ENCODE measurements around the gene BLACAT1. TPM values are rescaled to one million over a fixed set of nuclear protein-coding genes. Genes with fewer than 3 reads are reported as not detected.
"Not testable (repeated sequence)": the region's sequence is repeated elsewhere in the genome, so short reads cannot be mapped to it uniquely, and the experiment has no call there.

The BLACAT1 gene
- total and polyA plus RNA-seq, 5 donors = 0.07 to 0.09 TPM; not detected in 3

DNA sequence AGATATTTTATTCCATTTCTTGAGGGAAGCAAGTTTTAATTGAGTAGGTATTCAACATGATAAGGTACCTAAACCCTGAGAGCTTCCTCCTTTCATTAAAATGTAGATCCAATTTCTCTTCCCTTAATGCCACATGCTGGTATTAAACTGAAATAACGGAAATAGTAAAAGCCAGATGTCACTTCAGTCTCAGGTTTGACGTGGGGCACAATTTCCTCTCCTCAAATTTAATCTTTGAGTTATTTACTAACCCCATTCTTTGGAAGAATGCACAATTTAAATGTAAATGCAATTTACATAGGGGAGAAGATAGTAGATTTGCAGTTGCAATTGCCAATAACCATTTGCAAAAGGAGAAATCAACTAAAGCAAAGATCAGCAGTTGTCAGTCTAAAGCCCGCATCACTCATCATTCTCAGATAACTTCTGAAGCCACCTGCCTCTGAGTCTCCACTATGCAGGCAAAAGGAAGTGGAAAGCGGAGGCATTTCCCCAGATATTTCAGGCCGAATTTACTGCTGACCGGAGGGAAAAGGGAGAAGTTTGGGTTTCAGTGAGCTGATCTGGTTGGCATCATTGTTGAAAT is 31.9 kb downstream of the BLACAT1 start:
- H3K4me3 ChIP-seq (ENCODE audit: low read length) = no peak overlapping the region
- ATAC-seq = no peak
- intact Hi-C loops (cut with DNase I) = no loop called here
- no peaks in the 10 kb centered on the region for H3K9me3 ChIP-seq (ENCODE audit: control insufficient read depth, low read length)
- 75% methylated on average over 6 of the region's 6 CpGs for WGBS
- no peak for DNase-seq
- no peaks in the 10 kb centered on the region for H3K27me3 ChIP-seq (ENCODE audit: control insufficient read depth, insufficient read depth)
- H3K27ac ChIP-seq (ENCODE audit: low read length) = no peak overlapping the region
- no peaks in the 10 kb centered on the region for H3K4me1 ChIP-seq (ENCODE audit: control insufficient read depth, insufficient read depth, low read length)

DNA sequence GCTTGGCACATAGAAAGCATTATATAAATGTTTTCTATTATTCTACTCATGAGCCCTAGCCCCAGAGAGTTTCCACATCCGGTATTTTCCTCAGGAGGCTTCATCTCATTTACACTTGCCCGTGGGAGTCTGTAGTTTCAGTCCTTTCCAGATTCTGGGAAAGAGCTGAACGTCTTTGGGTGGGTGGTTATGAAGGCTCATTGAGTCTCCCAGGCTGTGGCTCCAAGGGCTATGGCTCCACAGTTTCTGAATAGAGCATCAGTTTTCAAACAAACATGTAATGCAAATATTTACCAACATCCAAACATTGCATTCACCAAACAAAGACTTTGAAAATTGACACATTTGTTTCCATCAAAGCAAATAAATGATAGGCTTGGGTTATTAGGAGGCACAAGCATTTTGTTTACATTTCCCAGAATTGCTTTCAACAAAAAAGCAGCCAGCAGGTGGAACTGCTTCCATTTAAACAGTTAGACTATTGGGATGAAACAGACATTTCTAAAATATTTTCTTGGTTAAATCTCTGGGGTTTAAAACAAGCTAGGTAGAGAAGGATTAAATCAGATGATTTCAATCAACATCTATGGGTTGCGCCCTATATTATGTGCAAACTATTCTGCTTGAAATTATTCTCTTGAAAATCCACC is 32.7 kb downstream of the BLACAT1 start:
- Histone ChIP-seq H3K27me3 (ENCODE audit: control insufficient read depth, insufficient read depth) (no peaks in the 10 kb centered on the region), H3K4me3 (ENCODE audit: low read length) (no peak overlapping the region), H3K4me1 (ENCODE audit: control insufficient read depth, insufficient read depth, low read length) (no peaks in the 10 kb centered on the region), H3K27ac (ENCODE audit: low read length) (no peak overlapping the region), H3K9me3 (ENCODE audit: control insufficient read depth, low read length) (no peaks in the 10 kb centered on the region)
- DNase-seq (no peak), ATAC-seq (no peak)
- intact Hi-C loops (cut with DNase I) = no loop called here
- WGBS = 58% methylated on average over 4 of the region's 4 CpGs

DNA sequence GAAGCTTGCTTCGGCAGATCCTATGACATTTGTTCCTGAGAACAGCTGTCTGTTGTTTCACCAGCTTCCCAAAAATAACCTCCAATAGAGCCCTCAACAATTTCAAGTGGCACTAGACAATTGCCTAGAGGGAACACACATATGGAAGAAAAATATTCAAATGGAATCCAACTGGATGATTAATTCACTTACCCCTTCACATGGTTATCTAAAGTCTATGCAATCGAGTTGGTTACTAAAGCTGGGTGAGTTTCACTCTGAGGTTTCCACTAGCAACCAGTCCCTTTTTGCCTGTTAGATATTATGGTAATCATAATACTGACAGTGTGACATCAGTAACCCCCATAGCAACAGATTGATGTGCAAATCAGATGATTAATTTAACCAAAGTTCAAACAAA is 34.0 kb downstream of the BLACAT1 start, which contains the start of gene LEMD1:
LEMD1 (minus strand) TSS at position 259 of the 400 bp plus-strand sequence. CDS start 1,520 bp downstream, outside the sequence.
- intact Hi-C loops (cut with DNase I) = no loop called here
- 39% methylated on average over 2 of the region's 2 CpGs for WGBS
- ATAC-seq = peak; percentile 55 to 58

DNA sequence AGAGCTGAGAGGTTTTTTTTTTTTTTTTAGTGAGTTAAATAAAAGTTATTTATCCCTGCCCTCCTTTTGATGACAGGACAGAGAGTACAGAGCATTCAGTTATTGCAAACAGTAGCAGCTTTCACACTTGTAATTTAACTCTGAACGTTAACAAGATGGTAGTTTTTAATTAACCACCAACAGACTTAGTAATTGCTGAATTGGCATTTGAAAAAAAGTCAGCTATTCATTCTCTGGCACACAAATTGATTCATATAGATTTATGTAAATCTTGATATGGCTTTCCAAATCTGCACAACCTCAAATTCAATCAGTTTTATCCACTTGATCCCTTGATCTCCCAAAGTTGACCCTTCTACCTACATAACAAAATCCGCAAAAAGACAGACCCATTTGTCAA is 34.9 kb downstream of the BLACAT1 start:
- WGBS = 67% methylated on average over 2 of the region's 2 CpGs
- Histone ChIP-seq H3K27ac (ENCODE audit: low read length) (no peak overlapping the region), H3K4me1 (ENCODE audit: control insufficient read depth, insufficient read depth, low read length) (no peaks in the 10 kb centered on the region), H3K4me3 (ENCODE audit: low read length) (no peak overlapping the region), H3K27me3 (ENCODE audit: control insufficient read depth, insufficient read depth) (no peaks in the 10 kb centered on the region), H3K9me3 (ENCODE audit: control insufficient read depth, low read length) (no peaks in the 10 kb centered on the region)
- intact Hi-C loops (cut with DNase I) = no loop called here
- ATAC-seq (no peak), DNase-seq (no peak)

More for the DNA sequence above, 34.0 kb downstream of the BLACAT1 start, which contains the start of gene LEMD1:
- Histone ChIP-seq H3K4me3 (ENCODE audit: low read length) (no peak within 1 kb of the TSS), H3K27me3 (ENCODE audit: control insufficient read depth, insufficient read depth) (no peaks in the 10 kb centered on the region), H3K9me3 (ENCODE audit: control insufficient read depth, low read length) (no peaks in the 10 kb centered on the region), H3K4me1 (ENCODE audit: control insufficient read depth, insufficient read depth, low read length) (no peaks in the 10 kb centered on the region), H3K27ac (ENCODE audit: low read length) (peak within 1 kb of the TSS; percentile 52)
- no peak for DNase-seq

DNA sequence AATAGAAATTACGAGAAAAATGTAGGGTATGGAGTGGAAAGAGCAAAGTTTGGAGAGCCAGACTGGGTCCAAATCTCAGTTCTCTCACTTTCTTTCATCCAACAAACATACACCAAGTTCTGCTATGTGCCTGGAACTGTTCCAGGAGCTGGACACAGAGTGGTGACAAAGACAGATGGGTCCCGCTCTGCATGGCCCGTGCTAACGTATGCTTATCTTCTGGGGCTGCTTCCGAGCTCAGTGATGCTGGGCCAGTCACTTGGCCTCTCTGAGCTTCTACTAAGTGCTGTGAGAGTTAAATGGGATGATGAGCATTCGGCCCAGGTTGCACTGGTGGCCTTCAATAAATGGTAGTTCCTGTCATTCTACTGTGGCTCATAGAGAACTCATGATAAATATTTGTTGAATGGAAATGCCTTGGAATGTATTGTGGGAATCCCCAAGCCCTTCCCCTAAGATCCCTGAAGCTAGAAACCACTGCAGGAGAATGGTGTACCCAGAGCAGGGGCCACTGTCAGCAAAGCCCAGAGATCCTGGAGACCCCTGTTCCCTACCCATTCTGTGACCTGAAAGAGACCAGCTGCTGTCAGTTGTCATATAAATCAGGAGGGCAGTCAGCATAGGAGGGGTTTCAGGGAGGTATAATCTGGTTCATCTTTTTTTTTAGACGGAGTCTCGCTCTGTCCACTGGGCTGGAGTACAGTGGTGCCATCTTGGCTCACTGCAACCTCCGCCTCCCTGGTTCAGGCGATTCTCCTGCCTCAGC is 37.8 kb downstream of the BLACAT1 start:
- H3K27me3 ChIP-seq (ENCODE audit: control insufficient read depth, insufficient read depth) = no peaks in the 10 kb centered on the region
- intact Hi-C loops (cut with DNase I) = loop anchor here in 1 of 4 donors (10.0 kb wide), 1 partner anchor 63 kb away; the partner anchor contains the start of gene KLHDC8A
- no peaks in the 10 kb centered on the region for H3K9me3 ChIP-seq (ENCODE audit: control insufficient read depth, low read length)
- no peak overlapping the region for H3K27ac ChIP-seq (ENCODE audit: low read length)
- 62% methylated on average over 10 of the region's 10 CpGs for WGBS
- H3K4me3 ChIP-seq (ENCODE audit: low read length) = no peak overlapping the region
- peak in 1 of 2 donors; percentile 23 for ATAC-seq
- H3K4me1 ChIP-seq (ENCODE audit: control insufficient read depth, insufficient read depth, low read length) = no peaks in the 10 kb centered on the region
- DNase-seq = no peak

DNA sequence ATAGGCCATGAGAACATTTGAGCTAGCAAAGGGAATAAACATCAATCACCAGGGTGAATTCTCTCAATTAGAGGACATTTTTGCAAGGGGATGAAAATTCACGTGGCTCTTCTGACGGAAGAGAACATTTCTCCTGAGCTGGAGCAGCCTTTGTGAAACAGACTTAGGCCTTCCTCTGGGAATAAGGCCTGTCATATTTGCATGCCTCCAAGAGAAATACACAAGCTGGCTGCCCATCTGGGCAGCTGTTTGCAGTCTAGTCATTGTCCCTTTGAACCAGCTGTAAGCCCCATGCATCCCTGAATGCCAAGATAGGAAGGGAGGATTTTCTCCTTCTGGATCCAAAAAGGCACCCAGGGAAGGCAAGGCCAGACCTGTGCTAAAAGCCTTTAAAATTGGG is 39.5 kb downstream of the BLACAT1 start:
- no peaks in the 10 kb centered on the region for H3K4me1 ChIP-seq (ENCODE audit: control insufficient read depth, insufficient read depth, low read length)
- H3K27ac ChIP-seq (ENCODE audit: low read length) = no peak overlapping the region
- H3K27me3 ChIP-seq (ENCODE audit: control insufficient read depth, insufficient read depth) = no peaks in the 10 kb centered on the region
- ATAC-seq (peak; percentile 25 to 36), DNase-seq (no peak)
- no peak overlapping the region for H3K4me3 ChIP-seq (ENCODE audit: low read length)
- WGBS = 58% methylated on average over 2 of the region's 2 CpGs
- intact Hi-C loops (cut with DNase I) = loop anchor here in 1 of 4 donors (10.0 kb wide), 1 partner anchor 62 kb away; the partner anchor contains the start of gene KLHDC8A
- no peaks in the 10 kb centered on the region for H3K9me3 ChIP-seq (ENCODE audit: control insufficient read depth, low read length)

DNA sequence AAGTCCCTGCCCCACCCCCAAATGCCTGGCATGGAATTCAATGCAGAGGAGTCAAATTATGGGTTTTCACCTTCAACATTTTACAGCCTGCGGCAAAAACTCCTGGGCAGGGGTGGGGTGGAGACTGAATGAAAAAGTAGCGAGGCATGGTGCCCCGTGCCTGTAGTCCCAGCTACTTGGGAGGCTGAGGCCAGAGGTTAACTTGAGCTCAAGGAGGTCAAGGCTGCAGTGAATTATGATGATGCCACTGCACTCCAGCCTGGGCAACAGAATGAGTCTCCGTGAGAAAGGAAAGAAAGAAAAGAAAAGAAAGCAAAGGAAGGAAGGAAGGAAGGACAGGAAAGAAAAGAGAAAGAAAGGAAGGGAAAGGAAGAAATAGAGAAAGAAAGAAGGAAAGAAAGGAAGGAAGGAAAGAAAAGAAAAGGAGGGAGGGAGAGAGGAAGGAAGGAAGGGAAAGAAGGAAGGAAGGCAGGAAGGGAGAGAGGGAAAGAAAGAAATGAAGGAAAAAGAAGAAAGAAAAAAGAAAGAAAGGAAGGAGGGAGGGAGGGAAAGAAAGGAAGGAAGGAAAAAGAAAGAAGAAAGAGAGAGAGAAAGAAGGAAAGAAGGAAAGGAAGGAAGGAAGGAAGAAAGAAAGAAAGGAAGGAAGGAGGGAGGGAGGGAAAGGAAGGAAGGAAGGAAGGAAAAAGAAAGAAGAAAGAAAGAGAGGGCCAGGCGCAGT is 45.1 kb downstream of the BLACAT1 start:
- no peak for ATAC-seq
- Histone ChIP-seq H3K27me3 (ENCODE audit: control insufficient read depth, insufficient read depth) (no peaks in the 10 kb centered on the region), H3K4me1 (ENCODE audit: control insufficient read depth, insufficient read depth, low read length) (no peaks in the 10 kb centered on the region), H3K27ac (ENCODE audit: low read length) (no peak overlapping the region), H3K4me3 (ENCODE audit: low read length) (no peak overlapping the region), H3K9me3 (ENCODE audit: control insufficient read depth, low read length) (no peaks in the 10 kb centered on the region)
- WGBS = 78% methylated on average over 5 of the region's 5 CpGs
- intact Hi-C loops (cut with DNase I) = loop anchor here in 1 of 4 donors (10.0 kb wide), 1 partner anchor 56 kb away; the partner anchor contains the start of gene KLHDC8A
- DNase-seq = no peak

DNA sequence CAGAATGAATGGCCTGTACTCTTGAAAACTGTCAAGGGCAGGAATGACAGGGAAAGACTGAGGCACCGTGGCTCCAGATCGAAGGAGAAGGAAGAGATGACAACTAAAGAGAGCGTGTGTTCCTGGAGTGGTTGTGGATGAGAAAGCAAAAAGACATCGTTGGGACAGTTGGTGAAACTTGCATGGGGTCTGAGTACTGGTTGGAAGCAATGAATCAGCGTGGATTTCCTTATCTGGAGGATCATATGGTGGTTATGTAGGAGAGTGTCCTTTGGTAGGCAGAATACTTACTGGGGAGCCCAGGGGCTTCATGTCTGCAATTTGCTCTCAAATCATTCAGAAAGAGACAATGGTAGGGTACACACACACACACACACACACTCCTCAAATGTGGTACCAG is 47.9 kb downstream of the BLACAT1 start:
- no peak overlapping the region for H3K27ac ChIP-seq (ENCODE audit: low read length)
- ATAC-seq = no peak
- H3K4me1 ChIP-seq (ENCODE audit: control insufficient read depth, insufficient read depth, low read length) = no peaks in the 10 kb centered on the region
- no peak overlapping the region for H3K4me3 ChIP-seq (ENCODE audit: low read length)
- no peak for DNase-seq
- intact Hi-C loops (cut with DNase I) = no loop called here
- 80% methylated on average over 5 of the region's 5 CpGs for WGBS
- H3K27me3 ChIP-seq (ENCODE audit: control insufficient read depth, insufficient read depth) = no peaks in the 10 kb centered on the region
- no peaks in the 10 kb centered on the region for H3K9me3 ChIP-seq (ENCODE audit: control insufficient read depth, low read length)

DNA sequence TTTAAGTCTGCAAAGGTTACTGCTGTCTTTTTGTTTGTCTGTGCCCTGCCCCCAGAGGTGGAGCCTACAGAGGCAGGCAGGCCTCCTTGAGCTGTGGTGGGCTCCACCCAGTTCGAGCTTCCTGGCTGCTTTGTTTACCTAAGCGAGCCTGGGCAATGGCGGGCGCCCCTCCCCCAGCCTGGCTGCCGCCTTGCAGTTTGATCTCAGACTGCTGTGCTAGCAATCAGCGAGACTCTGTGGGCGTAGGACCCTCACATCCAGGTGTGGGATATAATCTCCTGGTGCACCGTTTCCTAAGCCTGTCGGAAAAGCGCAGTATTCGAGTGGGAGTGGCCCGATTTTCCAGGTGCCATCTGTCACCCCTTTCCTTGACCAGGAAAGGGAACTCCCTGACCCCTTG is 49.6 kb downstream of the BLACAT1 start:
- H3K4me1 ChIP-seq (ENCODE audit: control insufficient read depth, insufficient read depth, low read length); H3K4me3 ChIP-seq (ENCODE audit: low read length); intact Hi-C loops (cut with DNase I); H3K27me3 ChIP-seq (ENCODE audit: control insufficient read depth, insufficient read depth); ATAC-seq; H3K27ac ChIP-seq (ENCODE audit: low read length); DNase-seq; H3K9me3 ChIP-seq (ENCODE audit: control insufficient read depth, low read length): not testable (repeated sequence)
- WGBS = 88% methylated on average over 8 of the region's 12 CpGs
